Measurements from ENCODE around the gene ATRNL1. TPM values are rescaled to one million over a fixed set of nuclear protein-coding genes. Genes with fewer than 3 reads are reported as not detected.

ATRNL1 gene
- total RNA-seq, 1 experiment from 2014 or later, result not detected

DNA sequence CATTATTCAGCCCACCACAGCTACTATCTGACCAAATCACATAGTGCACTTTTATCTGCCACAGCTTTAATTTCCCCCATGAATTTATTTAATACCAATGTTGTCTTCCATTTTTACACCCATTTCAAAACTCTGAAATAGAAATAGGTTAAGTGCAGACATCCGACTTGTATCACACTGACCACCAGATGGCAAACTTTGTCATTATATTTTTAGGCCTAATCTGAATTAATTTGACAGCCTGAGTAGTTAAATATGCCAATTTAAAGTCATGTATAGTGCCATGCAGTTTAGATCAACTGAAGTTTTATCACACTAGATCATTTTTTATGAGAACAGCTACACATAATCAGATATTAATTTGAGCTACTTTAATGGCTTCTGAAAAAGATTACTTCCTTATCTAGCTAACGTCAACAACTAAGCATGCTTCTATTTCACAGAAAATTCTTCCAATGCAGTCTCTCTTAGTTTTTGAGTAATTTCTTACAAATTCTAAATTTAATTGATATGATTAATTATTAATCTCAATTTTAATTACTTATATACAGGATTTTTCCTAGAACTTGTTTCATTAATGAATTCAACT, 613.4 kb downstream of the ATRNL1 start:
- no peaks in the 10 kb centered on the region for H3K27me3 Mint-ChIP-seq (ENCODE audit: insufficient read depth, unreplicated experiment)

GRCh38 chr10:115710136-115710535, 617.0 kb downstream of the ATRNL1 start:
- TF ChIP-seq CTCF (IDR thresholded peaks at IDR 0.05; ENCODE audit: unreplicated experiment), result no peak
- peak; percentile 7 for DNase-seq (ENCODE audit: unreplicated experiment)
- POLR2A ChIA-PET, result no interaction called here
- Mint-ChIP-seq H3K9me3 (ENCODE audit: unreplicated experiment) (no peaks in the 10 kb centered on the region), H3K27me3 (ENCODE audit: insufficient read depth, unreplicated experiment) (no peaks in the 10 kb centered on the region), H3K36me3 (ENCODE audit: insufficient read depth, unreplicated experiment) (no peaks in the 10 kb centered on the region), H3K4me3 (ENCODE audit: unreplicated experiment) (no peak overlapping the region), H3K27ac (ENCODE audit: low read depth, unreplicated experiment) (no peak overlapping the region), H3K4me1 (ENCODE audit: insufficient read depth, unreplicated experiment) (peaks cover 9% of the 10 kb centered on the region)
- CTCF ChIA-PET, result interaction anchor here (1.2 kb wide), 5 partner anchors 68 to 601 kb away, joined by 3 to 14 read pairs (median 3); no protein-coding TSS in a partner anchor
- intact Hi-C loops (cut with micrococcal nuclease), result no loop called here
- BruUV-seq (replicated peaks), result no TSS peak

More for the DNA sequence above, 613.4 kb downstream of the ATRNL1 start:
- Mint-ChIP-seq H3K9me3 (ENCODE audit: unreplicated experiment) (no peaks in the 10 kb centered on the region), H3K4me3 (ENCODE audit: unreplicated experiment) (no peak overlapping the region), H3K27ac (ENCODE audit: low read depth, unreplicated experiment) (no peak overlapping the region), H3K36me3 (ENCODE audit: insufficient read depth, unreplicated experiment) (no peaks in the 10 kb centered on the region), H3K4me1 (ENCODE audit: insufficient read depth, unreplicated experiment) (peaks cover 9% of the 10 kb centered on the region)
- intact Hi-C loops (cut with micrococcal nuclease), result loop anchor here (1.0 to 10.0 kb wide), 6 partner anchors 91 to 680 kb away; no protein-coding TSS in a partner anchor
- TF ChIP-seq CTCF (IDR thresholded peaks at IDR 0.05; ENCODE audit: unreplicated experiment), result peak; percentile 56
- DNase-seq (ENCODE audit: unreplicated experiment), result peak; percentile 50
- CTCF ChIA-PET, result interaction anchor here (0.6 to 3.6 kb wide), 30 partner anchors 10 to 1339 kb away, joined by 3 to 46 read pairs (median 3); no protein-coding TSS in a partner anchor
- POLR2A ChIA-PET, result no interaction called here
- no TSS peak for BruUV-seq (replicated peaks)

- POLR2A ChIA-PET, result no interaction called here
- H3K27ac Mint-ChIP-seq (ENCODE audit: low read depth, unreplicated experiment), result no peak overlapping the region
- no peak for DNase-seq (ENCODE audit: unreplicated experiment)
- intact Hi-C loops (cut with micrococcal nuclease), result no loop called here
- no peak for TF ChIP-seq CTCF (IDR thresholded peaks at IDR 0.05; ENCODE audit: unreplicated experiment)
- peaks cover 4% of the 10 kb centered on the region for H3K4me1 Mint-ChIP-seq (ENCODE audit: insufficient read depth, unreplicated experiment)
- CTCF ChIA-PET, result interaction anchor here (0.7 to 1.2 kb wide), 6 partner anchors 59 to 675 kb away, joined by 3 to 6 read pairs (median 3); no protein-coding TSS in a partner anchor
- H3K36me3 Mint-ChIP-seq (ENCODE audit: insufficient read depth, unreplicated experiment), result no peaks in the 10 kb centered on the region
- no TSS peak for BruUV-seq (replicated peaks)
- H3K4me3 Mint-ChIP-seq (ENCODE audit: unreplicated experiment), result no peak overlapping the region
- no peaks in the 10 kb centered on the region for H3K9me3 Mint-ChIP-seq (ENCODE audit: unreplicated experiment)
- no peaks in the 10 kb centered on the region for H3K27me3 Mint-ChIP-seq (ENCODE audit: insufficient read depth, unreplicated experiment)
Measured at GRCh38 chr10:115711306-115711705, 618.1 kb downstream of the ATRNL1 start.

DNA sequence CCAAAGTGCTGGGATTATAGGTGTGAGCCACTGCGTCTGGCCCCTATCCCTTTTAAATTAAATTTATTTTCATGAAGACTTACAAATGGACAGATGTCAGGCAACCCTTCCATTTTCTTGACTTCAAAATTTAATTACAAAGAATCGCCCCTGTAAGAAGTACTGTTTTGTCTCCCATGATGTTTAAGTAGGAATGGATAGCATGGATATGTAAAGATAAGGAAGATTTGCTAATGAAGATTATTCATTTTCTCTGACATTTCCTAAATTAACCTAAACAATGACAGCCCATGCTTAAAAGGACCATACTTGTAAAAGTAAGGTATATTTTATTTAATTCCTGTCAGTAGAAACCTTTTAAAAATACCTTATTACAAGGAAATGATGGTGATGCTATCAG, 627.0 kb downstream of the ATRNL1 start:
- Mint-ChIP-seq H3K4me1 (ENCODE audit: insufficient read depth, unreplicated experiment) (no peaks in the 10 kb centered on the region), H3K36me3 (ENCODE audit: insufficient read depth, unreplicated experiment) (no peaks in the 10 kb centered on the region), H3K27ac (ENCODE audit: low read depth, unreplicated experiment) (no peak overlapping the region), H3K9me3 (ENCODE audit: unreplicated experiment) (no peaks in the 10 kb centered on the region), H3K27me3 (ENCODE audit: insufficient read depth, unreplicated experiment) (no peaks in the 10 kb centered on the region), H3K4me3 (ENCODE audit: unreplicated experiment) (no peak overlapping the region)
- DNase-seq (ENCODE audit: unreplicated experiment), result no peak
- no TSS peak for BruUV-seq (replicated peaks)
- TF ChIP-seq CTCF (IDR thresholded peaks at IDR 0.05; ENCODE audit: unreplicated experiment), result no peak
- ChIA-PET CTCF (interaction anchor here (0.7 to 1.8 kb wide), 2 partner anchors 79 to 568 kb away, joined by 3 to 6 read pairs; no protein-coding TSS in a partner anchor), POLR2A (no interaction called here)
- intact Hi-C loops (cut with micrococcal nuclease), result no loop called here
